ENCODE data around the gene VAMP2. TPM values are rescaled to one million over a fixed set of nuclear protein-coding genes. Genes with fewer than 3 reads are reported as not detected.

VAMP2 gene
- polyA plus RNA-seq, 2 of the 4 experiments (the other 2 are of a cell fraction), result 19.2 to 21.7 TPM

DNA sequence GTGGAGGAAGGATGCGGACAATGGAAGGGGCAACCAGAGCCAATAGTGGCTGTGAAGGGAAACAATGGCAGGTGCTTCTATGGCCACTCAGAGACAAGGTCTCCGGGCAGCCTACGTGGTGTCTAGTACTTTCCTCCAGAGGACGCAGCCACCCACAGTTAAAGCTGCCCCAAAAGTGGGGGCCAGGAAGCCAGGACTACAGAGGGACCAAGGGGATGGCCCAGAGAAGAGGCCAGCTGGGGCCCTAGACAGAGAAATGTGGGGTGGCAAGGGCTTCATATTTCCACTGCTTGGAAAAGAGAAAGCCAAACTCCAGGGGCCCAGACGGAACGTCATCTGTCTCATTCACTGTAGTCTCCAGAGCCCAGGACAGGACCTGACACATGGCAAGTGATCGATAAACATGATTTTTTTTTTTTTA lies 9.7 kb downstream of the VAMP2 start:
- ChIA-PET CTCF (interaction anchor here (0.7 to 19.5 kb wide), 7 partner anchors 14 to 148 kb away, joined by 3 to 601 read pairs (median 4); no protein-coding TSS in a partner anchor), POLR2A (interaction anchor here (0.9 to 1.6 kb wide), 2 partner anchors 33 to 70 kb away, joined by 3 to 5 read pairs; no protein-coding TSS in a partner anchor)
- Histone ChIP-seq H3K27ac (peak overlapping the region; percentile 89 to 93), H3K4me2 (peak overlapping the region; percentile 78), H3K4me1 (peaks cover 46% of the 10 kb centered on the region), H3K9me3 (no peaks in the 10 kb centered on the region), H3K4me3 (no peak overlapping the region; the same call in 2 of the 3 replicates)
- 80% methylated on average over 7 of the region's 7 CpGs for WGBS (ENCODE audit: missing lambda C conversion rate)
- FAIRE-seq (no peak), DNase-seq (ENCODE audit: low read depth in 1 of 2, low spot score in 1 of 2) (no peak), ATAC-seq (no peak)
- TF ChIP-seq GATA3 (IDR thresholded peaks at IDR 0.05; ENCODE audit: borderline replicate concordance) (no peak), HEYL (CRISPR knock-in tag; IDR thresholded peaks at IDR 0.05) (no peak), NPAS2 (CRISPR knock-in tag; IDR thresholded peaks at IDR 0.05; ENCODE audit: borderline replicate concordance) (no peak), KDM1A (IDR thresholded peaks at IDR 0.05; ENCODE audit: low read depth) (no peak), SREBF2 (IDR thresholded peaks at IDR 0.05) (no peak), MYC (IDR thresholded peaks at IDR 0.05; ENCODE audit: borderline replicate concordance, low read length) (no peak), POLR2A (IDR thresholded peaks at IDR 0.05; ENCODE audit: low read length) (no peak), ZSCAN20 (CRISPR knock-in tag; IDR thresholded peaks at IDR 0.05) (no peak), EP300 (IDR thresholded peaks at IDR 0.05) (no peak), PBX3 (IDR thresholded peaks at IDR 0.05) (no peak), RAD21 (conservative IDR thresholded peaks at IDR 0.05 in 1 of 2, IDR thresholded peaks at IDR 0.05 in 1 of 2) (no peak), RFX5 (IDR thresholded peaks at IDR 0.05) (no peak)
- TF ChIP-seq, protein P1, sequence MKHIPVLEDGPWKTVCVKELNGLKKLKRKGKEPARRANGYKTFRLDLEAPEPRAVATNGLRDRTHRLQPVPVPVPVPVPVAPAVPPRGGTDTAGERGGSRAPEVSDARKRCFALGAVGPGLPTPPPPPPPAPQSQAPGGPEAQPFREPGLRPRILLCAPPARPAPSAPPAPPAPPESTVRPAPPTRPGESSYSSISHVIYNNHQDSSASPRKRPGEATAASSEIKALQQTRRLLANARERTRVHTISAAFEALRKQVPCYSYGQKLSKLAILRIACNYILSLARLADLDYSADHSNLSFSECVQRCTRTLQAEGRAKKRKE (CRISPR knock-in tag; IDR thresholded peaks at IDR 0.05; ENCODE audit: low read depth), result no peak
- TF ChIP-seq, protein P2, sequence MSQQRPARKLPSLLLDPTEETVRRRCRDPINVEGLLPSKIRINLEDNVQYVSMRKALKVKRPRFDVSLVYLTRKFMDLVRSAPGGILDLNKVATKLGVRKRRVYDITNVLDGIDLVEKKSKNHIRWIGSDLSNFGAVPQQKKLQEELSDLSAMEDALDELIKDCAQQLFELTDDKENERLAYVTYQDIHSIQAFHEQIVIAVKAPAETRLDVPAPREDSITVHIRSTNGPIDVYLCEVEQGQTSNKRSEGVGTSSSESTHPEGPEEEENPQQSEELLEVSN (IDR thresholded peaks at IDR 0.05; ENCODE audit: borderline replicate concordance, low read depth), result no peak
- TF ChIP-seq, protein P3, sequence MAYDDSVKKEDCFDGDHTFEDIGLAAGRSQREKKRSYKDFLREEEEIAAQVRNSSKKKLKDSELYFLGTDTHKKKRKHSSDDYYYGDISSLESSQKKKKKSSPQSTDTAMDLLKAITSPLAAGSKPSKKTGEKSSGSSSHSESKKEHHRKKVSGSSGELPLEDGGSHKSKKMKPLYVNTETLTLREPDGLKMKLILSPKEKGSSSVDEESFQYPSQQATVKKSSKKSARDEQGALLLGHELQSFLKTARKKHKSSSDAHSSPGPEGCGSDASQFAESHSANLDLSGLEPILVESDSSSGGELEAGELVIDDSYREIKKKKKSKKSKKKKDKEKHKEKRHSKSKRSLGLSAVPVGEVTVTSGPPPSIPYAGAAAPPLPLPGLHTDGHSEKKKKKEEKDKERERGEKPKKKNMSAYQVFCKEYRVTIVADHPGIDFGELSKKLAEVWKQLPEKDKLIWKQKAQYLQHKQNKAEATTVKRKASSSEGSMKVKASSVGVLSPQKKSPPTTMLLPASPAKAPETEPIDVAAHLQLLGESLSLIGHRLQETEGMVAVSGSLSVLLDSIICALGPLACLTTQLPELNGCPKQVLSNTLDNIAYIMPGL (CRISPR knock-in tag; IDR thresholded peaks at IDR 0.05; ENCODE audit: borderline replicate concordance), result no peak
- TF ChIP-seq, protein P4, sequence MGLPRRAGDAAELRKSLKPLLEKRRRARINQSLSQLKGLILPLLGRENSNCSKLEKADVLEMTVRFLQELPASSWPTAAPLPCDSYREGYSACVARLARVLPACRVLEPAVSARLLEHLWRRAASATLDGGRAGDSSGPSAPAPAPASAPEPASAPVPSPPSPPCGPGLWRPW (IDR thresholded peaks at IDR 0.05), result no peak

DNA sequence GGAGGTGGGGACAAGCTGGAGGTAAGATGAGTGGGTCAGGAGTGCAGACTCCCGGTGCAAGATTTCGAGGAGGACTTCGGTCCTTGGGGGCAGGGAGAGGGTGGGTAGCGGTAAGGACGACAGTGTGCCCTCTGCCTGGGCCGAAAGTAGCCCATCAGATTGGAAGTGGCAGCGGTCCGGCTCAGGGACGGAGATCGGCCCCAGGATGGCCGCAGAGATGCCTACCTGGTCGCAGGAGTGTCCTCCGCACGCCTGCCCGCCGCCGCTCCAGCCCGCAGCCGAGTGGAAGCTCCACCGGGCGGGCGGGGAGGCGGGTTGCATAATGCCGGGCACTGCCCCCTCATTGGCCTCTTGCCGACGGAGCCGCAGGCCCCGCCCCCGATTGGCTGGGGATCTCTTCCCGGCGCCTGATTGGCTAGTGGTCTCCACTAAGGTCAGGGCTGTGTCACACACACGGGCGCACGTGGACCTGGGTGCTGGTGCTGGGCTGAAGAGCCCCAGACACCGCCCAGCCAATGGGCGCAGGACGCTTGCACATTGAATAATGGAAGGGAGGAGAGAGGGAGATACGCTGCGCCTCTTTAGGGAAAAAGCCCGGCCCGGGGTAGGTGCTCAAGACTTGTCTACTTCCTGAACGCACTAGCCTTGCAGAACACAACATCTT lies 10.5 kb downstream of the VAMP2 start, which contains the start of gene PER1:
PER1 (minus strand) TSS at position 293 of the 664 bp plus-strand sequence. CDS start 1,698 bp downstream, outside the sequence.
- H3K9me3 ChIP-seq, result no peaks in the 10 kb centered on the region
- DNase-seq (ENCODE audit: low read depth in 1 of 2, low spot score in 1 of 2) (peak; percentile 96 to 98), ATAC-seq (peak; percentile 37 to 66), FAIRE-seq (peak; percentile 81)
- WGBS (ENCODE audit: missing lambda C conversion rate), result 12% methylated on average over 34 of the region's 42 CpGs
- ChIA-PET CTCF (interaction anchor here (5.3 to 26.5 kb wide), 3 partner anchors 1 to 32 kb away, joined by 27 to 601 read pairs (median 601); partner anchors contain the start of genes PER1 and VAMP2), POLR2A (interaction anchor here (0.6 to 1.3 kb wide), 6 partner anchors 12 to 95 kb away, joined by 3 to 12 read pairs (median 5); partner anchors contain the start of gene CTC1)
- peak within 1 kb of the TSS; percentile 89 to 93 for H3K27ac ChIP-seq
- H3K4me3 ChIP-seq, result peak within 1 kb of the TSS; percentile 49
- H3K4me1 ChIP-seq, result peaks cover 46% of the 10 kb centered on the region
- peak within 1 kb of the TSS; percentile 78 for H3K4me2 ChIP-seq
- no peak for TF ChIP-seq ZFP36 (IDR thresholded peaks at IDR 0.05; ENCODE audit: borderline replicate concordance, partially characterized antibody)
- TF ChIP-seq EHF (CRISPR knock-in tag; IDR thresholded peaks at IDR 0.05), result peak; percentile 60; the same call in 1 of the 2 replicates
- TF ChIP-seq RCOR1 (IDR thresholded peaks at IDR 0.05; ENCODE audit: low read depth, low read length), result no peak
- no peak for TF ChIP-seq KDM1A (IDR thresholded peaks at IDR 0.05; ENCODE audit: low read depth)
- peak; percentile 9 for TF ChIP-seq CHD2 (IDR thresholded peaks at IDR 0.05; ENCODE audit: low read length, partially characterized antibody)
- no peak for TF ChIP-seq NFE2L2 (conservative IDR thresholded peaks at IDR 0.05; ENCODE audit: low read length)
- TF ChIP-seq ZSCAN20 (CRISPR knock-in tag; IDR thresholded peaks at IDR 0.05), result no peak
- peak; percentile 55; the same call in 1 of the 2 replicates for TF ChIP-seq TP53 (CRISPR knock-in tag; IDR thresholded peaks at IDR 0.05)
- no peak for TF ChIP-seq BHLHE40 (IDR thresholded peaks at IDR 0.05; ENCODE audit: low read depth, low read length)
- TF ChIP-seq CHD4 (IDR thresholded peaks at IDR 0.05; ENCODE audit: borderline replicate concordance), result no peak
- TF ChIP-seq, protein P2 (IDR thresholded peaks at IDR 0.05; ENCODE audit: borderline replicate concordance, low read depth), result peak; percentile 84
- TF ChIP-seq POLR2A (IDR thresholded peaks at IDR 0.05; ENCODE audit: low read length), result peak; percentile 37; the same call in 1 of the 2 replicates
- TF ChIP-seq SREBF2 (IDR thresholded peaks at IDR 0.05), result no peak
- TF ChIP-seq FOXS1 (CRISPR knock-in tag; IDR thresholded peaks at IDR 0.05), result no peak
- TF ChIP-seq ZNF302 (CRISPR knock-in tag; IDR thresholded peaks at IDR 0.05), result no peak
- TF ChIP-seq, protein P5, sequence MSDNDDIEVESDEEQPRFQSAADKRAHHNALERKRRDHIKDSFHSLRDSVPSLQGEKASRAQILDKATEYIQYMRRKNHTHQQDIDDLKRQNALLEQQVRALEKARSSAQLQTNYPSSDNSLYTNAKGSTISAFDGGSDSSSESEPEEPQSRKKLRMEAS (IDR thresholded peaks at IDR 0.05), result peak; percentile 99
- TF ChIP-seq, protein P6, sequence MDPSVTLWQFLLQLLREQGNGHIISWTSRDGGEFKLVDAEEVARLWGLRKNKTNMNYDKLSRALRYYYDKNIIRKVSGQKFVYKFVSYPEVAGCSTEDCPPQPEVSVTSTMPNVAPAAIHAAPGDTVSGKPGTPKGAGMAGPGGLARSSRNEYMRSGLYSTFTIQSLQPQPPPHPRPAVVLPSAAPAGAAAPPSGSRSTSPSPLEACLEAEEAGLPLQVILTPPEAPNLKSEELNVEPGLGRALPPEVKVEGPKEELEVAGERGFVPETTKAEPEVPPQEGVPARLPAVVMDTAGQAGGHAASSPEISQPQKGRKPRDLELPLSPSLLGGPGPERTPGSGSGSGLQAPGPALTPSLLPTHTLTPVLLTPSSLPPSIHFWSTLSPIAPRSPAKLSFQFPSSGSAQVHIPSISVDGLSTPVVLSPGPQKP (IDR thresholded peaks at IDR 0.05; ENCODE audit: low read depth, low read length), result no peak
- peak; percentile 95 for TF ChIP-seq TFCP2L1 (CRISPR knock-in tag; IDR thresholded peaks at IDR 0.05)
